Skin of body (tissue), 2 donors: ENCODE data around the gene UNC13B. TPM values are rescaled to one million over a fixed set of nuclear protein-coding genes. Genes with fewer than 3 reads are reported as not detected.
"Not testable (repeated sequence)": the region's sequence is repeated elsewhere in the genome, so short reads cannot be mapped to it uniquely, and the experiment has no call there.

Source experiments
- DNase-seq: peaks from one replicate; lab custom pipeline; 2025; lab: John Stamatoyannopoulos, UW
- total RNA-seq: library from RNA; depleted of rRNA; stranded (reverse); fragments of >200 nt; gene quantifications from one replicate; pipeline ENCODE4 v1.2.3, GENCODE V29; 2014

UNC13B gene
- total RNA-seq, 1 donor from 2014 or later: 13.9 TPM

- DNase-seq: no peak
Measured at GRCh38 chr9:35225677-35226076, 63.9 kb downstream of the UNC13B start.

GRCh38 chr9:35226651-35227050 lies 64.8 kb downstream of the UNC13B start:
- no peak for DNase-seq

GRCh38 chr9:35227284-35227683 lies 65.5 kb downstream of the UNC13B start:
- DNase-seq: no peak

GRCh38 chr9:35229066-35229778 lies 67.4 kb downstream of the UNC13B start:
- DNase-seq: no peak

GRCh38 chr9:35229779-35230143 lies 68.0 kb downstream of the UNC13B start:
- DNase-seq: no peak

GRCh38 chr9:35232867-35233544 lies 71.2 kb downstream of the UNC13B start:
- no peak for DNase-seq

GRCh38 chr9:35236692-35237091 lies 74.9 kb downstream of the UNC13B start:
- DNase-seq: no peak

GRCh38 chr9:35237311-35237710 lies 75.5 kb downstream of the UNC13B start:
- DNase-seq: no peak

- not testable (repeated sequence) for DNase-seq
Measured at GRCh38 chr9:35245945-35246344, 84.1 kb downstream of the UNC13B start.

GRCh38 chr9:35253075-35253474 lies 91.3 kb downstream of the UNC13B start:
- DNase-seq: no peak

GRCh38 chr9:35254237-35254636 lies 92.4 kb downstream of the UNC13B start:
- no peak for DNase-seq

- DNase-seq: no peak
Measured at GRCh38 chr9:35254984-35255857, 93.4 kb downstream of the UNC13B start.

- DNase-seq: no peak
Measured at GRCh38 chr9:35257986-35258659, 96.3 kb downstream of the UNC13B start.

- peak; percentile 52 for DNase-seq
Measured at GRCh38 chr9:35258660-35259474, 97.1 kb downstream of the UNC13B start.

GRCh38 chr9:35260186-35260585 lies 98.4 kb downstream of the UNC13B start:
- DNase-seq: no peak

GRCh38 chr9:35262064-35262463 lies 100.3 kb downstream of the UNC13B start:
- DNase-seq: no peak

GRCh38 chr9:35267710-35268109 lies 105.9 kb downstream of the UNC13B start:
- no peak for DNase-seq

GRCh38 chr9:35269919-35270318 lies 108.1 kb downstream of the UNC13B start:
- DNase-seq: no peak

- no peak for DNase-seq
Measured at GRCh38 chr9:35271637-35272036, 109.8 kb downstream of the UNC13B start.

GRCh38 chr9:35272989-35273388 lies 111.2 kb downstream of the UNC13B start:
- DNase-seq: no peak

GRCh38 chr9:35273591-35273990 lies 111.8 kb downstream of the UNC13B start:
- no peak for DNase-seq
